NCI-H2081 (cell line): ENCODE data around the gene TREM1.
A peak's percentile ranks its signal among the peaks of the same experiment; 100 is the strongest.

Experiments
- DNase-seq, 2 experiments: peaks; one replicate each; lab custom pipeline; 2025; lab: John Stamatoyannopoulos, UW

Gene TREM1

GRCh38 chr6:41286544-41287346 is at the start of gene TREM1:
Gene TREM1, minus strand, starts transcription at chr6:41286682. Its CDS starts 27 bp downstream, at chr6:41286655.
- DNase-seq: no peak

- DNase-seq: no peak
Observed at GRCh38 chr6:41335943-41336342, 49.5 kb upstream of the TREM1 start.

GRCh38 chr6:41335296-41335695 is 48.8 kb upstream of the TREM1 start, which contains the start of gene NCR2:
Gene NCR2, plus strand, starts transcription at chr6:41335608. Its CDS starts 269 bp downstream, at chr6:41335877.
- no peak for DNase-seq

GRCh38 chr6:41334482-41335040 is 48.1 kb upstream of the TREM1 start:
- DNase-seq: no peak

- no peak for DNase-seq
Observed at GRCh38 chr6:41332842-41333736, 46.6 kb upstream of the TREM1 start.

GRCh38 chr6:41332241-41332640 is 45.8 kb upstream of the TREM1 start:
- DNase-seq: no peak

GRCh38 chr6:41331401-41332150 is 45.1 kb upstream of the TREM1 start:
- DNase-seq: no peak

GRCh38 chr6:41327177-41327576 is 40.7 kb upstream of the TREM1 start:
- DNase-seq: no peak

- DNase-seq: no peak
Observed at GRCh38 chr6:41326092-41326491, 39.6 kb upstream of the TREM1 start.

- no peak for DNase-seq
Observed at GRCh38 chr6:41325446-41326066, 39.1 kb upstream of the TREM1 start.

GRCh38 chr6:41321183-41321582 is 34.7 kb upstream of the TREM1 start:
- DNase-seq: no peak

- peak; percentile 87 to 89 for DNase-seq
Observed at GRCh38 chr6:41318654-41319565, 32.4 kb upstream of the TREM1 start.

GRCh38 chr6:41318261-41318653 is 31.8 kb upstream of the TREM1 start:
- DNase-seq: no peak

- no peak for DNase-seq
Observed at GRCh38 chr6:41315943-41316620, 29.6 kb upstream of the TREM1 start.

- DNase-seq: no peak
Observed at GRCh38 chr6:41315203-41315602, 28.7 kb upstream of the TREM1 start.

GRCh38 chr6:41306187-41306854 is 19.8 kb upstream of the TREM1 start:
- DNase-seq: peak; percentile 63 to 66

GRCh38 chr6:41302638-41303037 is 16.2 kb upstream of the TREM1 start:
- no peak for DNase-seq

GRCh38 chr6:41298785-41299502 is 12.5 kb upstream of the TREM1 start:
- DNase-seq: no peak
